GM12878 (cell line): Measurements from ENCODE around the gene NDOR1. TPM values are rescaled to one million over a fixed set of nuclear protein-coding genes. Genes with fewer than 3 reads are reported as not detected.

Source experiments
- ATAC-seq: fragments of 200-7000 bp; cut with Tn5 transposase; 3 replicates; pipeline ENCODE4 v1.9.1; 2020; ENCODE audit warnings: mild to moderate bottlenecking, moderate library complexity
- BruUV-seq: library from RNA; stranded (reverse); fragments of 400-500 nt; replicated peaks from 2 replicates; lab custom pipeline; 2021; lab: Mats Ljungman, UMichigan
- CTCF ChIA-PET: fragments of 300-600 bp; sonication (Branson Sonifier 250); formaldehyde crosslinking; extraction: SDS; loops from one replicate; lab custom pipeline; 2021; ENCODE audit warnings: inconsistent platforms; lab: Yijun Ruan, JAX
- POLR2A ChIA-PET: fragments of 350-600 bp; formaldehyde crosslinking; extraction: SDS; loops from one replicate; lab custom pipeline; 2021; ENCODE audit warnings: inconsistent platforms; lab: Charles Lee
- RAD21 ChIA-PET: fragments of 300-600 bp; sonication (Branson Sonifier 250); formaldehyde crosslinking; loops from one replicate; lab custom pipeline; 2023; ENCODE audit warnings: antibody characterized with exemption; ENCODE audit not compliant: unreplicated experiment; lab: Charles Lee
- SMC1A ChIA-PET: fragments of 300-600 bp; sonication (Branson Sonifier 250); formaldehyde crosslinking; loops from one replicate; lab custom pipeline; 2023; ENCODE audit not compliant: unreplicated experiment, uncharacterized antibody; lab: Charles Lee
- DNase-seq: peaks from one replicate; pipeline ENCODE4 v3.0.0-alpha.2; 2011; ENCODE audit warnings: low read depth, low spot score
- FAIRE-seq: peaks from 3 replicates; lab custom pipeline; 2011; peaks lifted over from hg19 to GRCh38; lab: Jason Lieb, UNC
- H2AFZ ChIP-seq: 2 replicates; pipeline ENCODE4 v1.6.0; 2011; ENCODE audit warnings: low read depth, low read length, control low read depth; ENCODE audit not compliant: control insufficient read depth
- H3K27ac ChIP-seq: 2 replicates; pipeline ENCODE4 v1.5.1; 2011; ENCODE audit warnings: control low read depth; ENCODE audit not compliant: control insufficient read depth, insufficient read depth
- H3K27me3 ChIP-seq, 2 experiments: replicated peaks in 1 of 2; 2 replicates each; pipeline versions ENCODE4 v1.6.0 to v1.6.1; 2011; ENCODE audit warnings: low read length in 1 of 2; ENCODE audit not compliant: control insufficient read depth in 2 of 2, insufficient read depth in 2 of 2
- H3K36me3 ChIP-seq, 2 experiments: 2 replicates each; pipeline ENCODE4 v1.5.1; 2011; ENCODE audit warnings: low read length in 1 of 2; ENCODE audit not compliant: control insufficient read depth in 2 of 2, insufficient read depth in 2 of 2
- H3K4me1 ChIP-seq: 2 replicates; pipeline ENCODE4 v1.6.1; 2011; ENCODE audit warnings: mild to moderate bottlenecking, low read length, moderate library complexity, mixed read lengths; ENCODE audit not compliant: control insufficient read depth, insufficient read depth
- H3K4me2 ChIP-seq: 2 replicates; pipeline ENCODE4 v1.6.0; 2011; ENCODE audit warnings: control low read depth; ENCODE audit not compliant: control insufficient read depth, insufficient read depth
- H3K4me3 ChIP-seq: fragments of 200-600 bp; sonication (generic); 2 replicates; pipeline ENCODE4 v1.5.1; 2016
- H3K79me2 ChIP-seq: 2 replicates; pipeline ENCODE4 v1.6.0; 2011; ENCODE audit warnings: low read length; ENCODE audit not compliant: control insufficient read depth, insufficient read depth
- H3K9ac ChIP-seq: 2 replicates; pipeline ENCODE4 v1.8.0; 2011; ENCODE audit warnings: low read length, control low read depth, mixed read lengths; ENCODE audit not compliant: control insufficient read depth, insufficient read depth
- H3K9me3 ChIP-seq: replicated peaks from 3 replicates; pipeline ENCODE4 v1.5.1; 2011; ENCODE audit warnings: mild to moderate bottlenecking, low read length; ENCODE audit not compliant: control insufficient read depth, insufficient read depth
- H4K20me1 ChIP-seq: 2 replicates; pipeline ENCODE4 v1.6.0; 2011; ENCODE audit not compliant: control insufficient read depth, insufficient read depth
- ATF2 ChIP-seq: IDR thresholded peaks from 2 replicates; pipeline ENCODE4 v1.6.1; 2012; ENCODE audit warnings: low read length, inconsistent platforms
- CEBPZ ChIP-seq: fragments of 150-350 bp; IDR thresholded peaks from 2 replicates; pipeline ENCODE4 v1.6.1; 2016; ENCODE audit warnings: low read depth, low read length
- ETV6 ChIP-seq, 2 experiments: fragments of 450-650 bp in 1 of 2; IDR thresholded peaks in 1 of 2; conservative IDR thresholded peaks in 1 of 2; 2 replicates each; pipeline ENCODE4 v1.6.1; 2014; ENCODE audit warnings: antibody characterized with exemption in 1 of 2, borderline replicate concordance in 1 of 2, low read depth in 1 of 2, mild to moderate bottlenecking in 1 of 2, moderate library complexity in 1 of 2
- HDAC2 ChIP-seq: fragments of 200-600 bp; sonication (generic); IDR thresholded peaks from 2 replicates; pipeline ENCODE4 v1.6.1; 2017
- HSF1 ChIP-seq: fragments of 150-350 bp; IDR thresholded peaks from 2 replicates; pipeline ENCODE4 v1.6.1; 2014; ENCODE audit warnings: mild to moderate bottlenecking, low read depth, low read length
- IRF3 ChIP-seq: fragments of 450-650 bp; IDR thresholded peaks from 2 replicates; pipeline ENCODE4 v1.6.1; 2014; ENCODE audit warnings: mild to moderate bottlenecking
- KLF5 ChIP-seq: fragments of 450-650 bp; IDR thresholded peaks from 2 replicates; pipeline ENCODE4 v1.6.1; 2014; ENCODE audit warnings: mild to moderate bottlenecking; ENCODE audit not compliant: partially characterized antibody
- MEF2B ChIP-seq: fragments of 450-650 bp; IDR thresholded peaks from 2 replicates; pipeline ENCODE4 v1.6.1; 2018; ENCODE audit warnings: mild to moderate bottlenecking, moderate library complexity; ENCODE audit not compliant: partially characterized antibody, poor library complexity, severe bottlenecking
- MLLT1 ChIP-seq: fragments of 450-650 bp; IDR thresholded peaks from 2 replicates; pipeline ENCODE4 v1.6.1; 2016; ENCODE audit warnings: mild to moderate bottlenecking
- MYB ChIP-seq: fragments of 150-350 bp; IDR thresholded peaks from 2 replicates; pipeline ENCODE4 v1.6.1; 2014; ENCODE audit warnings: mild to moderate bottlenecking, low read depth, low read length, borderline replicate concordance
- RAD21 ChIP-seq: IDR thresholded peaks from 2 replicates; pipeline ENCODE4 v1.6.1; 2011; ENCODE audit warnings: mild to moderate bottlenecking, low read depth, low read length, moderate library complexity; ENCODE audit not compliant: insufficient read depth
- RFX5 ChIP-seq: IDR thresholded peaks from 2 replicates; pipeline ENCODE4 v1.6.1; 2011; ENCODE audit warnings: low read depth, low read length, improper control_type of control experiment
- SMAD1 ChIP-seq: fragments of 450-650 bp; IDR thresholded peaks from 2 replicates; pipeline ENCODE4 v1.6.1; 2018; ENCODE audit warnings: mild to moderate bottlenecking, low read depth; ENCODE audit not compliant: partially characterized antibody
- SP1 ChIP-seq: IDR thresholded peaks from one replicate; pipeline ENCODE4 v1.6.1; 2011; ENCODE audit warnings: low read depth, low read length
- SREBF1 ChIP-seq: IDR thresholded peaks from 2 replicates; pipeline ENCODE4 v1.6.1; 2012; ENCODE audit warnings: mild to moderate bottlenecking, low read length
- ZSCAN29 ChIP-seq: fragments of 450-650 bp; IDR thresholded peaks from 2 replicates; pipeline ENCODE4 v1.6.1; 2017; ENCODE audit warnings: mild to moderate bottlenecking, moderate library complexity
- WGBS: methylation state at CpG from one replicate; pipeline ENCODE4 v1.1.6; 2016; ENCODE audit warnings: low lambda C conversion rate; ENCODE audit not compliant: insufficient replicate concordance, insufficient coverage; ENCODE audit errors: missing lambda C conversion rate; 5-methylcytosine and 5-hydroxymethylcytosine counted together
- in situ Hi-C: fragments of 300-500 bp; cut with MboI; formaldehyde crosslinking; loops from 9 replicates; pipeline ENCODE4 v1.14.3; 2018; ENCODE audit warnings: mixed read lengths
- intact Hi-C: fragments of 100-400 bp; cut with micrococcal nuclease; formaldehyde crosslinking; loops from one replicate; pipeline ENCODE4 v1.14.2; 2022; ENCODE audit not compliant: unreplicated experiment
- polyA plus RNA-seq, 11 experiments: library from polyadenylated mRNA; depleted of rRNA in 4 of 11; unstranded in 6 of 11; stranded (reverse) in 5 of 11; fragments of >200 nt; fragmentation: Nextera tagmentation in 4 of 11; fragmentation: Illumina TruSeq in 1 of 11; extraction: Ambion mirVana in 4 of 11; extraction: Trizol in 1 of 11; gene quantifications; 1 replicate in 1 of 11; 2 replicates in 10 of 11; pipeline versions ENCODE4 v1.2.1 to v1.2.3, GENCODE V29; 2011 to 2016; ENCODE audit warnings: inconsistent platforms in 2 of 11, missing spikeins in 2 of 11, low read depth in 1 of 11
- total RNA-seq, 4 experiments: library from RNA; depleted of rRNA in 3 of 4; stranded (reverse); fragments of >200 nt in 3 of 4; fragmentation: Illumina TruSeq in 1 of 4; extraction: Trizol in 1 of 4; gene quantifications; 2 replicates each; pipeline versions ENCODE4 v1.2.1 to v1.2.3, GENCODE V29; 2013 to 2021

The NDOR1 gene
- total and polyA plus RNA-seq, 10 of the 15 experiments (the other 5 are each of a cell fraction or from before 2014, with no cell fraction given), result 0.04 to 32.9 (median 11.1) TPM

GRCh38 chr9:137194388-137194787 lies 11.1 kb upstream of the NDOR1 start:
- in situ Hi-C loops (no loop called here), intact Hi-C loops (no loop called here)
- WGBS, result 80% methylated on average over 16 of the region's 16 CpGs
- Histone ChIP-seq H3K9ac (no peak overlapping the region), H3K36me3 (peaks cover 0 to 7% of the 10 kb centered on the region in 2 experiments; a peak in 2 of 4 replicates), H3K79me2 (peaks cover 11% of the 10 kb centered on the region), H3K4me2 (no peak overlapping the region), H2AFZ (no peak overlapping the region), H3K27me3 (no peaks in the 10 kb centered on the region), H3K9me3 (no peaks in the 10 kb centered on the region), H4K20me1 (peaks cover 5% of the 10 kb centered on the region; the same call in 1 of the 2 replicates), H3K4me3 (no peak overlapping the region), H3K27ac (no peak overlapping the region), H3K4me1 (peaks cover 9% of the 10 kb centered on the region)
- ChIA-PET POLR2A (interaction anchor here (2.8 kb wide), 1 partner anchor 30 kb away, joined by 10 read pairs; the partner anchor contains the start of gene CYSRT1), RAD21 (no interaction called here), SMC1A (no interaction called here), CTCF (interaction anchor here (1.1 kb wide), 2 partner anchors 43 to 165 kb away, joined by 3 to 5 read pairs; no protein-coding TSS in a partner anchor)
- FAIRE-seq, result no peak
- BruUV-seq, result no TSS peak
- no peak for DNase-seq
- no peak for ATAC-seq
- TF ChIP-seq MEF2B, result no peak
- TF ChIP-seq ZSCAN29, result no peak
- TF ChIP-seq SMAD1, result no peak
- no peak for TF ChIP-seq SP1
- no peak for TF ChIP-seq RAD21
- TF ChIP-seq HDAC2, result no peak
- TF ChIP-seq ETV6 (conservative IDR thresholded peaks at IDR 0.05 in 1 of 2, IDR thresholded peaks at IDR 0.05 in 1 of 2; ENCODE audit: borderline replicate concordance in 1 of 2, low read depth in 1 of 2), result no peak
- no peak for TF ChIP-seq MYB
- TF ChIP-seq HSF1, result no peak
- TF ChIP-seq ATF2, result no peak
- no peak for TF ChIP-seq IRF3
- TF ChIP-seq CEBPZ, result no peak
- no peak for TF ChIP-seq RFX5
- no peak for TF ChIP-seq KLF5
- TF ChIP-seq SREBF1, result no peak
- TF ChIP-seq MLLT1, result no peak
